ENCODE measurements around the gene TMEM139.

Gene TMEM139

DNA sequence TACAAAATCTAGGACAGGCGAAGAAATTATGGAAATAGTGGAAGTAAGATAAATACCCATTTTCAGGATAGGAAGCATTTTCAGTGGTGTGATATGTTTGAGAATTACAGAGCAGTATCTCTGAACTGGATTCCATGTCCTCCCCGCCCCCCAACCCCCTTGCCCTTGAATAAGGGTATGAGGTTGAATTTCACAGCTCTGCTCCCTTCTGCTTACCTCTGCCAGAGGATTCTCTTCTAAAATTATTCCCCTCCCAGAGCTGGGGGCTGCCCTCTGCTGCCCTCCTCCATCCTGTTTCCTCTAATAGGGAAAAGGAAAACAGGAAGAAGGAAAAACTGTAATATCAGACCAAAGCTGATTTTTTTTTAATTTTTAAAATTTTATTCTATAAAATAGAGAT is 23.9 kb downstream of the TMEM139 start:
- Histone ChIP-seq H3K9me2 (replicated peaks; ENCODE audit: insufficient read depth, low read length) (no peaks in the 10 kb centered on the region), H2AFZ (ENCODE audit: low read length) (no peak overlapping the region), H3K4me3 (ENCODE audit: low read length) (no peak overlapping the region), H3K4me2 (ENCODE audit: low read depth, low read length) (no peak overlapping the region), H3K36me3 (replicated peaks; ENCODE audit: insufficient read depth, low read length) (peaks cover 15% of the 10 kb centered on the region; the same call in 1 of the 2 replicates), H3K9ac (ENCODE audit: low read length) (no peak overlapping the region), H3K9me3 (replicated peaks; ENCODE audit: insufficient read depth, low read length) (no peaks in the 10 kb centered on the region), H4K20me1 (ENCODE audit: insufficient read depth, low read length) (no peaks in the 10 kb centered on the region), H3K4me1 (ENCODE audit: low read length) (no peaks in the 10 kb centered on the region), H3K79me2 (ENCODE audit: low read length) (no peaks in the 10 kb centered on the region), H3F3A (ENCODE audit: insufficient read depth, low read length) (no peaks in the 10 kb centered on the region), H3K27me3 (replicated peaks; ENCODE audit: insufficient read depth, low read length) (no peaks in the 10 kb centered on the region), H3K27ac (ENCODE audit: low read length) (no peak overlapping the region)
- TF ChIP-seq, protein P1, sequence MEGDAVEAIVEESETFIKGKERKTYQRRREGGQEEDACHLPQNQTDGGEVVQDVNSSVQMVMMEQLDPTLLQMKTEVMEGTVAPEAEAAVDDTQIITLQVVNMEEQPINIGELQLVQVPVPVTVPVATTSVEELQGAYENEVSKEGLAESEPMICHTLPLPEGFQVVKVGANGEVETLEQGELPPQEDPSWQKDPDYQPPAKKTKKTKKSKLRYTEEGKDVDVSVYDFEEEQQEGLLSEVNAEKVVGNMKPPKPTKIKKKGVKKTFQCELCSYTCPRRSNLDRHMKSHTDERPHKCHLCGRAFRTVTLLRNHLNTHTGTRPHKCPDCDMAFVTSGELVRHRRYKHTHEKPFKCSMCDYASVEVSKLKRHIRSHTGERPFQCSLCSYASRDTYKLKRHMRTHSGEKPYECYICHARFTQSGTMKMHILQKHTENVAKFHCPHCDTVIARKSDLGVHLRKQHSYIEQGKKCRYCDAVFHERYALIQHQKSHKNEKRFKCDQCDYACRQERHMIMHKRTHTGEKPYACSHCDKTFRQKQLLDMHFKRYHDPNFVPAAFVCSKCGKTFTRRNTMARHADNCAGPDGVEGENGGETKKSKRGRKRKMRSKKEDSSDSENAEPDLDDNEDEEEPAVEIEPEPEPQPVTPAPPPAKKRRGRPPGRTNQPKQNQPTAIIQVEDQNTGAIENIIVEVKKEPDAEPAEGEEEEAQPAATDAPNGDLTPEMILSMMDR (IDR thresholded peaks at IDR 0.05; ENCODE audit: low read length): no peak
- TF ChIP-seq EZH2phosphoT487 (IDR thresholded peaks at IDR 0.05; ENCODE audit: low read length) (no peak), EZH2 (optimal IDR thresholded peaks at IDR 0.05; ENCODE audit: low read depth, low read length) (no peak)
- no peak for DNase-seq

DNA sequence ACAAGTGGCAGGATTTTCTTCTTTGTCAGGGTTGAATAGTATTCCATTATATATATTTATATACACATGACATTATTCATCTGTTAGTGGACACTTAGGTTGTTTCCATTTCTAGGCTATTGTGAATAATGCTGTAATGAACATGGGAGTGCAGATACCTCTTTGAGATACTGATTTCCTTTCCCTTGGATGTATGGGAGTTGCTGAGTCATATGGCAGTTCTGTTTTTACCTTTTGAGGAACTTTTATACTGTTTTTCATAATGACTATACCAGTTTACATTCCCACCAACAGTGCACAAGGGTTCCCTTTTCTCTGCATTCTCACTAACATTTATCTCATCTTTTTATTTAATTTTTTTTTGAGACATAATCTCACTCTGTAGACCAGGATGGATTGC is 29.4 kb downstream of the TMEM139 start:
- Histone ChIP-seq H3K36me3 (replicated peaks; ENCODE audit: insufficient read depth, low read length) (no peaks in the 10 kb centered on the region), H3K4me1 (ENCODE audit: low read length) (no peaks in the 10 kb centered on the region), H3F3A (ENCODE audit: insufficient read depth, low read length) (no peaks in the 10 kb centered on the region), H3K9ac (ENCODE audit: low read length) (no peak overlapping the region), H3K9me3 (replicated peaks; ENCODE audit: insufficient read depth, low read length) (no peaks in the 10 kb centered on the region), H3K4me3 (ENCODE audit: low read length) (no peak overlapping the region), H3K4me2 (ENCODE audit: low read depth, low read length) (no peak overlapping the region), H3K27ac (ENCODE audit: low read length) (no peak overlapping the region), H3K79me2 (ENCODE audit: low read length) (no peaks in the 10 kb centered on the region), H4K20me1 (ENCODE audit: insufficient read depth, low read length) (no peaks in the 10 kb centered on the region), H3K9me2 (replicated peaks; ENCODE audit: insufficient read depth, low read length) (no peaks in the 10 kb centered on the region), H2AFZ (ENCODE audit: low read length) (no peak overlapping the region), H3K27me3 (replicated peaks; ENCODE audit: insufficient read depth, low read length) (no peaks in the 10 kb centered on the region)
- no peak for DNase-seq
- TF ChIP-seq, protein P1 (IDR thresholded peaks at IDR 0.05; ENCODE audit: low read length): no peak
- TF ChIP-seq EZH2phosphoT487 (IDR thresholded peaks at IDR 0.05; ENCODE audit: low read length) (no peak), EZH2 (optimal IDR thresholded peaks at IDR 0.05; ENCODE audit: low read depth, low read length) (no peak)

DNA sequence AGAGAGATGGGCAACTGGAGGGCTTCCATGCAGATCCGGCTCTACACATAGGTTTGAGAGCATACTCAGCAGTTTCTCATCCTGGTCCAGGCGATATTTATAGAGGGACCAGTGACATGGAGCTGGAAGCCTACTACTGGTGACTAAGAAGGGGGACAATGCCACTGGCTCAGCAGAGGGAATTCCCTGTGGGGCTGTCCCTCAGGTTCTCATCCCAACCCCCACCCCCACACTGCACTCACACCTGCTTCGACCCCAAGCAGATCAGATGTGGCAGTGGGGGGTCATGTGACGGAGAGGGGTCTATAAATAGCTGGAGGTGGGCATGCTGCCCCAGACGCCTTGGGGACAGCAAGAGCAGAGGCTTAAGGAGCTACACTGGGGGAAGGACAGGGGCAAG is 31.0 kb downstream of the TMEM139 start, which contains the start of gene CLCN1:
Gene CLCN1, plus strand, starts transcription at position 336 of the 400 bp plus-strand sequence. CDS start 102 bp downstream, outside the sequence.
- no peaks in the 10 kb centered on the region for H3K4me1 ChIP-seq (ENCODE audit: low read length)
- no peak within 1 kb of the TSS for H2AFZ ChIP-seq (ENCODE audit: low read length)
- H3K9me2 ChIP-seq (replicated peaks; ENCODE audit: insufficient read depth, low read length): no peaks in the 10 kb centered on the region
- no peak within 1 kb of the TSS for H3K9ac ChIP-seq (ENCODE audit: low read length)
- no peak within 1 kb of the TSS for H3K4me3 ChIP-seq (ENCODE audit: low read length)
- H3F3A ChIP-seq (ENCODE audit: insufficient read depth, low read length): no peaks in the 10 kb centered on the region
- DNase-seq: no peak
- H3K36me3 ChIP-seq (replicated peaks; ENCODE audit: insufficient read depth, low read length): no peaks in the 10 kb centered on the region
- no peak within 1 kb of the TSS for H3K4me2 ChIP-seq (ENCODE audit: low read depth, low read length)
- H3K27ac ChIP-seq (ENCODE audit: low read length): no peak within 1 kb of the TSS
- H3K27me3 ChIP-seq (replicated peaks; ENCODE audit: insufficient read depth, low read length): no peaks in the 10 kb centered on the region
- TF ChIP-seq, protein P1 (IDR thresholded peaks at IDR 0.05; ENCODE audit: low read length): no peak
- TF ChIP-seq EZH2 (optimal IDR thresholded peaks at IDR 0.05; ENCODE audit: low read depth, low read length) (no peak), EZH2phosphoT487 (IDR thresholded peaks at IDR 0.05; ENCODE audit: low read length) (no peak)
- no peaks in the 10 kb centered on the region for H4K20me1 ChIP-seq (ENCODE audit: insufficient read depth, low read length)
- H3K9me3 ChIP-seq (replicated peaks; ENCODE audit: insufficient read depth, low read length): no peaks in the 10 kb centered on the region
- H3K79me2 ChIP-seq (ENCODE audit: low read length): no peaks in the 10 kb centered on the region

Data from MM.1S (cell line).